GM18526 (cell line): Measurements from ENCODE around the gene COL4A2.

Experiments used
- POLR2A ChIP-seq: IDR thresholded peaks from 3 replicates; pipeline ENCODE4 v1.6.1; 2011; ENCODE audit not compliant: insufficient read length; ENCODE audit errors: extremely low read depth

Gene COL4A2

GRCh38 chr13:110557610-110558305 is 250.7 kb downstream of the COL4A2 start:
- TF ChIP-seq POLR2A, result no peak

DNA sequence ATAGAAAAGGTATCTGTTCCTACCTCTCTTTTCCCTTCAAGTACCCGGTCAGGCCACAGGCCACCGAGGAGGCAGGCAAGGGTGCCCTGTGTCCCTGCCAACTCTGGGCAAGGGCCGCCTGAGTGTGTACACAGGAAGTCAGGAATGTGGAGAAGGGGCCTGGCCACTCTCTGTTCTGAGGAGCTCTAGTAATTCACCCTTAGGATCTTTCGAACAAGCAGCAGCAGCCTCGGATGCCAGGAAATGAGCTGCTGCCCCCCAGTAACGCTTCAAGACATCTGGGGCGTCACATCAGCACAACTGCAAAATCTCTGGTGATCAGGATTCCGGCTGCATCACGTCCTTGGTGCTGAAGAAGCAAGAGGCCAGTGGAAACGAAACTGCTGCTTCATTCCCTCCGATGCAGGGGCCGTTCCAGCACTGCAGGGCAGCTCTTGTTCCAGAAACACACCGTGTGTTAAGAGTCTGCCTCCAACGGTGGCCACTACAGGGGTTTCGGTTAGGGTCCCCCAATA is 252.4 kb downstream of the COL4A2 start:
- TF ChIP-seq POLR2A, result no peak

- TF ChIP-seq POLR2A, result no peak
Measured at GRCh38 chr13:110559986-110560385, 252.9 kb downstream of the COL4A2 start.

DNA sequence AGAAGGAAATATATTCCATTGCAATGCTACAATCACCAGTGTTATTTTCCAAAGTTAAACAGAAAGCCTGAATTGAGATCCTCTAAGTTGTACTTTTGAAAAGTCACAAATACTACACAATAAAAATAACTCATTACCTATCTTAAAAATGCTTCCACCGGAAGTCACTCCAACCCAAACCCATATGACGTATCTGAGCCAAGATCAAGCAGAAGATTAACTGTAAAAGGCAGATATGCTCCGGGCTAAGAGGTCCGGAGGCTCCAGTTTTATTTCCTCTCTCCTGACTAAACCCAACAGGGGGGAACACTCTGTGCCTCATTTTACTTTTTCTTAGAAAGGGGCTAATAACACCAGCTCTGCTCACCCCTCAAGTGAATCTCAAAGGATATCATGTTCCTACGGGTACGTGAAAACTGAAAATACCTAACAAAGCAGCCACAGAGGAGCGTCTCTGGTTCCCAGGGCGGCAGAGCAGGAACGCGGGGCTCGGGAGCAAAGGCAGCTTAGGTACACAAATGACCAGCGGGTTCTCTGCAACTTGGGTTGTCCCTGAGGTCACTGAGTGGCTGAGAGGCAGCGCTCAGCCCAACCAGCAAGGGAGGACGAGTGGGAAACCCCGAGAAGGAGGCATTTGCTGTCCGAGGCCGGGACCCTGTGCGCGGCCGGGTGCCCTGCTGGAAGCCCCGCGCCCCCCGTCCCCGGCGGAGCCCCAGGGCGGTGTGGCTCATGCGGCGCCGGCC is 253.7 kb downstream of the COL4A2 start:
- TF ChIP-seq POLR2A, result no peak

DNA sequence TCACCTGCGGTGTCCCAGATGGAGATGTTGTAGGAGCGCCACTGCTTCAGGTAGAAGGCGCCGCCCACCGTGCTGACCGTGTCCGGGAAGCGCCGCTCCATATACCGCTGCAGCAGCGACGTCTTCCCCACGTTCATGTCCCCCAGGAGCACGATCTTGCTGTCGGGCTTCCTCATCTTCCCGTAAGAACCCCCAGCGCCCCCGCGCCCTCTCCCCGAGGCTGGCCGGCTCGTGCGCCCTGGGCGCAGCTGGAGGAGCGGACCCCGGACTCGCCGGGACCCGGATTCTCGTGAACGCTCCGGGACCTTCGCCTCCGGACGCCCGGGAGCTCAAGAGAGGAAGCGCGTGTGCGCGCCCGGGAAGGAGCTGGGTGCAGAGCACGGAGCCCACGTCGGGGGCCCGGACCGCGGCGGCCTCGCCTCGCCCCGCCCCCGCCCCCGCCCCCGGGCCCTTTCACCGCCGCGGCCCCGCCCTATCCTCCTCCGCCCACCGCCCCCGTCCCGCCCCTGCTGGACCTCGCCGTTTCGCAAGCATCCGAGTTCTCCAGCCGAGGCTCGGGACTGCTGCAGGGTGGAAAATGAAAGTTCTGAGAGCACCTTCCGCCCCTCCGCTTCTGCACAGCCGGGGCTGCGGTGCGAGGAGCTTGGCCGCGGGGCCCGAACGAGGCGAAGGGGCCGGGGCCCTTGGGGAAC is 254.4 kb downstream of the COL4A2 start, which contains the start of gene RAB20:
Gene RAB20, minus strand, starts transcription at position 379 of the 692 bp plus-strand sequence. Its CDS starts 203 bp downstream, at position 176.
- TF ChIP-seq POLR2A, result no peak

GRCh38 chr13:110562036-110562597 is 255.0 kb downstream of the COL4A2 start:
- no peak for TF ChIP-seq POLR2A
